DOHH2 (cell line): Measurements from ENCODE around the gene IARS2.
"Not testable (repeated sequence)": the region's sequence is repeated elsewhere in the genome, so short reads cannot be mapped to it uniquely, and the experiment has no call there.

ENCODE experiments used
- H3F3A ChIP-seq: fragments of 200-600 bp; sonication (generic), shearing (Covaris generic); 2 replicates; pipeline ENCODE4 v1.6.0; 2016; ENCODE audit warnings: antibody characterized with exemption, mild to moderate bottlenecking; ENCODE audit not compliant: control insufficient read depth, insufficient read depth
- H3K27ac ChIP-seq: fragments of 200-600 bp; sonication (generic); 2 replicates; pipeline ENCODE4 v1.5.1; 2014; ENCODE audit warnings: low read depth, mild to moderate bottlenecking, low read length, moderate library complexity
- H3K27me3 ChIP-seq: fragments of 200-600 bp; sonication (generic); 2 replicates; pipeline ENCODE4 v1.6.1; 2014; ENCODE audit warnings: mild to moderate bottlenecking, low read length, mixed read lengths; ENCODE audit not compliant: control insufficient read depth
- H3K36me3 ChIP-seq: fragments of 200-600 bp; sonication (generic); 2 replicates; pipeline ENCODE4 v1.6.1; 2014; ENCODE audit warnings: mild to moderate bottlenecking, low read length, moderate library complexity, mixed read lengths; ENCODE audit not compliant: control insufficient read depth
- H3K4me1 ChIP-seq: fragments of 200-600 bp; sonication (generic); 2 replicates; pipeline ENCODE4 v1.6.1; 2014; ENCODE audit warnings: mild to moderate bottlenecking, low read length, mixed read lengths; ENCODE audit not compliant: control insufficient read depth
- H3K4me2 ChIP-seq: fragments of 200-600 bp; sonication (generic); 2 replicates; pipeline ENCODE4 v1.6.0; 2014; ENCODE audit warnings: mild to moderate bottlenecking, low read length, moderate library complexity
- H3K4me3 ChIP-seq: fragments of 200-600 bp; sonication (generic); 2 replicates; pipeline ENCODE4 v1.5.1; 2014; ENCODE audit warnings: mild to moderate bottlenecking, low read length, mixed read lengths
- H3K79me2 ChIP-seq: fragments of 200-600 bp; sonication (generic); 2 replicates; pipeline ENCODE4 v1.6.1; 2014; ENCODE audit warnings: mild to moderate bottlenecking, low read length, mixed read lengths; ENCODE audit not compliant: control insufficient read depth
- H3K9me2 ChIP-seq: fragments of 200-600 bp; sonication (generic); replicated peaks from 2 replicates; pipeline ENCODE4 v1.6.1; 2014; ENCODE audit warnings: mild to moderate bottlenecking, low read length, mixed read lengths; ENCODE audit not compliant: control insufficient read depth
- H3K9me3 ChIP-seq: fragments of 200-600 bp; sonication (generic); 2 replicates; pipeline ENCODE4 v1.6.1; 2014; ENCODE audit warnings: antibody characterized with exemption, low read length, mixed read lengths; ENCODE audit not compliant: control insufficient read depth, insufficient read depth
- H4K20me1 ChIP-seq: fragments of 200-600 bp; sonication (generic); 2 replicates; pipeline ENCODE4 v1.6.0; 2014; ENCODE audit warnings: low read depth, mild to moderate bottlenecking, antibody characterized with exemption, low read length, moderate library complexity; ENCODE audit not compliant: control insufficient read depth, insufficient read depth
- EZH2phosphoT487 ChIP-seq: fragments of 200-600 bp; sonication (generic); IDR thresholded peaks from 2 replicates; pipeline ENCODE4 v1.6.1; 2017; ENCODE audit warnings: borderline replicate concordance, mild to moderate bottlenecking, antibody characterized with exemption, low read length, moderate library complexity, mixed read lengths
- TF ChIP-seq, protein P1 (sequence below): fragments of 200-600 bp; sonication (generic); IDR thresholded peaks from one replicate; pipeline ENCODE4 v1.5.1; 2014; ENCODE audit warnings: antibody characterized with exemption, mild to moderate bottlenecking, low read depth, low read length; ENCODE audit not compliant: poor library complexity, severe bottlenecking

The IARS2 gene

DNA sequence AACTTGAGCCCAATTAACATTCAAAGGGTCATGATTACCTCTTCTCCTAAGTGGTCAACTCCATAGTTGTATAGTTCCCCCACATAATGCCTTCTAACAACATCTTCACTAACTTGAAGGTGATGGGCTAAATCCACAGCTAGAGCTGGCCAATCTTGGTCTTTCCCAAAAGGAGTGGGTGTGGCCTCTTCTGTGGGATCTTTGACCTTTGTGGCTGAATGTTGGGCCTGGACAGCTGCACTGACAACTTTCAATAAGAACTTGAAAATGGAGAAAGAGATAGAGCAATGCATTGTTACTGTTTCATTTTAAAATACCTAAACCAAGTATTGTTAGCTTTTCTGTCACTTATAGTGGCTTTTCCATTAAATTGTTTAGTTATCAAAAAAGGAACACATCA, 59.2 kb downstream of the IARS2 start:
- H3K4me2 ChIP-seq = no peak overlapping the region
- H3K9me3 ChIP-seq = no peaks in the 10 kb centered on the region
- TF ChIP-seq, protein P1, sequence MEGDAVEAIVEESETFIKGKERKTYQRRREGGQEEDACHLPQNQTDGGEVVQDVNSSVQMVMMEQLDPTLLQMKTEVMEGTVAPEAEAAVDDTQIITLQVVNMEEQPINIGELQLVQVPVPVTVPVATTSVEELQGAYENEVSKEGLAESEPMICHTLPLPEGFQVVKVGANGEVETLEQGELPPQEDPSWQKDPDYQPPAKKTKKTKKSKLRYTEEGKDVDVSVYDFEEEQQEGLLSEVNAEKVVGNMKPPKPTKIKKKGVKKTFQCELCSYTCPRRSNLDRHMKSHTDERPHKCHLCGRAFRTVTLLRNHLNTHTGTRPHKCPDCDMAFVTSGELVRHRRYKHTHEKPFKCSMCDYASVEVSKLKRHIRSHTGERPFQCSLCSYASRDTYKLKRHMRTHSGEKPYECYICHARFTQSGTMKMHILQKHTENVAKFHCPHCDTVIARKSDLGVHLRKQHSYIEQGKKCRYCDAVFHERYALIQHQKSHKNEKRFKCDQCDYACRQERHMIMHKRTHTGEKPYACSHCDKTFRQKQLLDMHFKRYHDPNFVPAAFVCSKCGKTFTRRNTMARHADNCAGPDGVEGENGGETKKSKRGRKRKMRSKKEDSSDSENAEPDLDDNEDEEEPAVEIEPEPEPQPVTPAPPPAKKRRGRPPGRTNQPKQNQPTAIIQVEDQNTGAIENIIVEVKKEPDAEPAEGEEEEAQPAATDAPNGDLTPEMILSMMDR = no peak
- no peak for TF ChIP-seq EZH2phosphoT487
- H3K79me2 ChIP-seq = no peaks in the 10 kb centered on the region
- peaks cover 22% of the 10 kb centered on the region for H3K4me1 ChIP-seq
- no peak overlapping the region for H3K27ac ChIP-seq
- no peaks in the 10 kb centered on the region for H3K27me3 ChIP-seq
- peaks cover 79% of the 10 kb centered on the region for H3K36me3 ChIP-seq
- peaks cover 9% of the 10 kb centered on the region for H3F3A ChIP-seq
- H3K9me2 ChIP-seq = no peaks in the 10 kb centered on the region
- no peaks in the 10 kb centered on the region for H4K20me1 ChIP-seq
- H3K4me3 ChIP-seq = no peak overlapping the region

DNA sequence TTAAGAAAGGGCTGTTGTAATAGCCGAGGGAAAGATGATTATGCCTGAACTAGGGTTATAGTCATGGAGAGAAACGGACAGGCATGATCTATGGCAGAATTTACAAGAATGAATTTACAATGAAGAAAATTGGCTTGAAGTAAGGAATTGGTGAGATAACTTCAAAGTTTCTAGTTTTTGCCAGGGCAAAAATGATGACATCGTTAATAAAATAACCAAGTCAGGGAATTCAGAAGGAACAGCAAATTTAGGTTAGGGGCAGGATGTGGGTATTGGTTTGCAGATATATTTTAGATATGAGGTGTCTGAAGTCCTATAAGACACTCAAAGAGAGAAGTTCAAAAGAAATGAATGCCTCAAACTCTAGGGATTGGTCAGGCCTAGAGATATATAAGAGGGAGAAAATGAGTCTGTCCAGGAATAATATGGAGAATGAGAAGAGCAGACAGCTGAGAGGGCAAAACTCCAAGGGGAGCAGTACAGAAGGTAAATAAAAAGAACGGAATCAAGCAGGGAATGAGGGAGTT, 62.8 kb downstream of the IARS2 start:
- H3K27me3 ChIP-seq = no peaks in the 10 kb centered on the region
- H3F3A ChIP-seq = no peaks in the 10 kb centered on the region
- no peak overlapping the region for H3K4me3 ChIP-seq
- H3K9me2 ChIP-seq = no peaks in the 10 kb centered on the region
- TF ChIP-seq EZH2phosphoT487 = no peak
- TF ChIP-seq, protein P1 = no peak
- H3K9me3 ChIP-seq = no peaks in the 10 kb centered on the region
- H3K4me1 ChIP-seq = no peaks in the 10 kb centered on the region
- no peaks in the 10 kb centered on the region for H4K20me1 ChIP-seq
- H3K79me2 ChIP-seq = no peaks in the 10 kb centered on the region
- H3K27ac ChIP-seq = no peak overlapping the region
- H3K4me2 ChIP-seq = no peak overlapping the region
- peaks cover 69% of the 10 kb centered on the region for H3K36me3 ChIP-seq

DNA sequence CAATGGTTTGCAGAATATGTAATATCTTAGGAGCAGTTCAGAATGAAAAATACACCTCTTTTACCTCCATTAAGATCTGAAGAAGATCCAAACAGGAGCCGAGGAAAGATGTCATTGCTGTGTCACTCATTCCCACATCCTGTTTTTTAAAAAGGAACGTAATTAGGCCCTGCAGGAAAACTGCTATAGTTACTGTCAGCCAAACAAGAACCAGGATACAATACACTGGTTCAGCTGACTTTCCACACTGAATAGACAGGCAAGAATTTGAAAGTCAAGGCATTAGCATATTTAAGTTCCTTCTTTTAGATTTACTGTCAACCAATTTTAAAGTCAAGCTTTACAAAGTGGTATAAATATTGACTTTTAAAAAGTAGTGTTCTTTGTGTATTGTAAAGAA, 63.8 kb downstream of the IARS2 start:
- no peaks in the 10 kb centered on the region for H3K9me3 ChIP-seq
- H3K4me2 ChIP-seq = no peak overlapping the region
- H3K27me3 ChIP-seq = no peaks in the 10 kb centered on the region
- no peaks in the 10 kb centered on the region for H3K4me1 ChIP-seq
- H3F3A ChIP-seq = no peaks in the 10 kb centered on the region
- no peaks in the 10 kb centered on the region for H3K9me2 ChIP-seq
- no peak overlapping the region for H3K27ac ChIP-seq
- TF ChIP-seq, protein P1 = no peak
- no peak for TF ChIP-seq EZH2phosphoT487
- peaks cover 67% of the 10 kb centered on the region for H3K36me3 ChIP-seq
- no peaks in the 10 kb centered on the region for H4K20me1 ChIP-seq
- no peaks in the 10 kb centered on the region for H3K79me2 ChIP-seq
- no peak overlapping the region for H3K4me3 ChIP-seq

DNA sequence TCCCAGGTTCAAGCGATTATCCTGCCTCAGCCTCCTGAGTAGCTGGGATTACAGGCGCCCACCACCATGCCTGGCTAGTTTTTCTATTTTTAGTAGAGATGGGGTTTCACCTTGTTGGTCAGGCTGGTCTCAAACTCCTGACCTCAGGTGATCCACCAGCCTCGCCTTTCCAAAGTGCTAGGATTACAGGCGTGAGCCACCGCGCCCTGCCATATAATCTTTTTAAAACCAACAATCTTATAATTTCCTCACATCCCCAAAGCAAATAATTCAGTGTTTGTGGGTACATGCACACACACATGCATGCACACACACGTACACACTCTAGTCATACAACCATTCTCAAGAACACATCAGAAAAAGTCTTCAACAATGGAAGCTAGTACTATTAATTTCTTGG, 64.6 kb downstream of the IARS2 start:
- not testable (repeated sequence) for H3K27me3 ChIP-seq, H3K79me2 ChIP-seq, H3K9me3 ChIP-seq, H3K4me3 ChIP-seq, H3K4me2 ChIP-seq, H3K4me1 ChIP-seq, H3F3A ChIP-seq, H3K9me2 ChIP-seq, H3K27ac ChIP-seq, H4K20me1 ChIP-seq
- H3K36me3 ChIP-seq = peaks cover 63% of the 10 kb centered on the region
